Measurements from ENCODE around the gene KIF26B. TPM values are rescaled to one million over a fixed set of nuclear protein-coding genes. Genes with fewer than 3 reads are reported as not detected.

KIF26B gene
- total and polyA plus RNA-seq, 10 of the 15 experiments (the other 5 are each of a cell fraction or from before 2014, with no cell fraction given), result 0.35 to 11.6 (median 2.2) TPM

DNA sequence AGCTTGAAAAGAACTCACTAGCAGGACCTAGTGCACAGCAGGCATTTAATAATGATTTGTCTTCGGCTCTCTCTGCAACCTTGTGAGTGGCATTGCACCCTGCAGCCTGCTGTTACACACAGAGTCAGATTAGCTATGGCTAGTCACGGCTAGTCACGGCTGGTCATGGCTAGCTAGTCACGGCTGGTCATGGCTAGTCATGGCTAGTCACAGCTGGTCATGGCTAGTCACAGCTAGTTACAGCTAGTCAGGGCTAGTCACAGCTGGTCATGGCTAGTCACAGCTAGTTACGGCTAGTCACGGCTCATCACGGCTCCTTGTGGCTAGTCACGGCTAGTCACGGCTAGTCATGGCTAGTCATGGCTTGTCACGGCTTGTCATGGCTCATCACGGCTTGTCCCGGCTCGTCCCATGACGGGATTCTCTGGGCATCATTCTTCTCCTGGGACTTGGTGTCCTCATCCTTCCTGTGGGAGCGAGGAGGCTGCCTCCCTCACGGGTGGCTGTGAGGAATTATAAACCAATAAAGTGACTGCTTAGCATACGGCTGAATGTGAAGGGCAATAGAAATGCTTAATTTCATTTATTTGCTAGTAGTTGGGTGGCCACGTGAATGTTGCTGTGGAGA lies 12.5 kb upstream of the KIF26B start (continued):
- peak; percentile 47; the same call in 1 of the 2 replicates for TF ChIP-seq TCF3 (IDR thresholded peaks at IDR 0.05; ENCODE audit: borderline replicate concordance, insufficient read depth, low read depth, low read length)

DNA sequence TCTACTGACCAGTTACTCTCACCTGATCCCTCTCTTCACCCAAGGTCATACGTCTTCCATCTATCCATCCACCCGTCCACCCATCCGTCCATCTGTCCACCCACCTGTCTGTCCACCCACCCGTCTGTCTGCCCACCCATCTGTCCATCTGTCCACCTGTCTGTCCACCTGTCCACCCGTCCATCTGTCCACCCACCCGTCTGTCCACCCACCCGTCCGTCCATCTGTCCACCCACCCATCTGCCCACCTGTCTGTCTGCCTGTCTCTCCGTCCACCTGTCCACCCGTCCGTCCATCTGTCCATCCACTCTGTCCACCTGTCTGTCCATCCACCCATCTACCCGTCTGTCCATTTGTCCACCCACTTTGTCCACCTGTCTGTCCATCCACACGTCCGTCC lies 11.8 kb upstream of the KIF26B start:
- POLR2A ChIA-PET, result no interaction called here
- no TSS peak for BruUV-seq (replicated peaks)
- Histone ChIP-seq H3K27me3 (replicated peaks in 1 of 2; ENCODE audit: control insufficient read depth in 2 of 2, insufficient read depth in 2 of 2, low read length in 1 of 2) (no peaks in the 10 kb centered on the region; a peak in 1 of 4 replicates), H4K20me1 (ENCODE audit: control insufficient read depth, insufficient read depth) (no peaks in the 10 kb centered on the region), H2AFZ (ENCODE audit: control insufficient read depth, low read depth, low read length) (no peak overlapping the region), H3K9ac (ENCODE audit: control insufficient read depth, insufficient read depth, low read length) (no peak overlapping the region), H3K9me3 (replicated peaks; ENCODE audit: control insufficient read depth, insufficient read depth, low read length) (no peaks in the 10 kb centered on the region), H3K4me2 (ENCODE audit: control insufficient read depth, insufficient read depth) (no peak overlapping the region), H3K36me3 (ENCODE audit: control insufficient read depth in 2 of 2, insufficient read depth in 2 of 2, low read length in 1 of 2) (no peaks in the 10 kb centered on the region), H3K27ac (ENCODE audit: control insufficient read depth, insufficient read depth) (no peak overlapping the region), H3K4me1 (ENCODE audit: control insufficient read depth, insufficient read depth, low read length) (no peaks in the 10 kb centered on the region), H3K79me2 (ENCODE audit: control insufficient read depth, insufficient read depth, low read length) (no peaks in the 10 kb centered on the region), H3K4me3 (no peak overlapping the region)
- FAIRE-seq (no peak), DNase-seq (ENCODE audit: low read depth, low spot score) (no peak), ATAC-seq (no peak)
- intact Hi-C loops (cut with micrococcal nuclease; ENCODE audit: unreplicated experiment), result no loop called here
- SMC1A ChIA-PET (ENCODE audit: uncharacterized antibody, unreplicated experiment), result no interaction called here
- in situ Hi-C loops (cut with MboI), result no loop called here
- WGBS (ENCODE audit: insufficient coverage, insufficient replicate concordance, low lambda C conversion rate, missing lambda C conversion rate), result 44% methylated on average over 10 of the region's 14 CpGs
- CTCF ChIA-PET, result no interaction called here
- RAD21 ChIA-PET (ENCODE audit: unreplicated experiment), result no interaction called here
- TF ChIP-seq MTA3 (IDR thresholded peaks at IDR 0.05; ENCODE audit: borderline replicate concordance, low read length) (no peak), PAX5 (IDR thresholded peaks at IDR 0.05; ENCODE audit: borderline replicate concordance, low read depth, low read length) (no peak), SREBF2 (IDR thresholded peaks at IDR 0.05; ENCODE audit: low read length) (no peak), TCF3 (IDR thresholded peaks at IDR 0.05; ENCODE audit: borderline replicate concordance, insufficient read depth, low read depth, low read length) (no peak), ZNF622 (IDR thresholded peaks at IDR 0.05) (no peak), SREBF1 (IDR thresholded peaks at IDR 0.05; ENCODE audit: low read length) (no peak), BHLHE40 (IDR thresholded peaks at IDR 0.05; ENCODE audit: borderline replicate concordance in 1 of 2, low read depth in 2 of 2, low read length in 1 of 2) (no peak), RBBP5 (conservative IDR thresholded peaks at IDR 0.05) (no peak), SRF (IDR thresholded peaks at IDR 0.05; ENCODE audit: low read depth in 2 of 2, low read length in 2 of 2) (no peak), CBX5 (IDR thresholded peaks at IDR 0.05; ENCODE audit: low read depth) (no peak), YBX1 (IDR thresholded peaks at IDR 0.05) (no peak), ZNF207 (IDR thresholded peaks at IDR 0.05; ENCODE audit: borderline replicate concordance) (no peak), GATAD2B (conservative IDR thresholded peaks at IDR 0.05; ENCODE audit: low read depth) (no peak), SUZ12 (IDR thresholded peaks at IDR 0.05; ENCODE audit: unreplicated experiment) (no peak)
- TF ChIP-seq, protein P1, sequence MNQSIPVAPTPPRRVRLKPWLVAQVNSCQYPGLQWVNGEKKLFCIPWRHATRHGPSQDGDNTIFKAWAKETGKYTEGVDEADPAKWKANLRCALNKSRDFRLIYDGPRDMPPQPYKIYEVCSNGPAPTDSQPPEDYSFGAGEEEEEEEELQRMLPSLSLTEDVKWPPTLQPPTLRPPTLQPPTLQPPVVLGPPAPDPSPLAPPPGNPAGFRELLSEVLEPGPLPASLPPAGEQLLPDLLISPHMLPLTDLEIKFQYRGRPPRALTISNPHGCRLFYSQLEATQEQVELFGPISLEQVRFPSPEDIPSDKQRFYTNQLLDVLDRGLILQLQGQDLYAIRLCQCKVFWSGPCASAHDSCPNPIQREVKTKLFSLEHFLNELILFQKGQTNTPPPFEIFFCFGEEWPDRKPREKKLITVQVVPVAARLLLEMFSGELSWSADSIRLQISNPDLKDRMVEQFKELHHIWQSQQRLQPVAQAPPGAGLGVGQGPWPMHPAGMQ (IDR thresholded peaks at IDR 0.05; ENCODE audit: borderline replicate concordance), result no peak
- TF ChIP-seq, protein P2, sequence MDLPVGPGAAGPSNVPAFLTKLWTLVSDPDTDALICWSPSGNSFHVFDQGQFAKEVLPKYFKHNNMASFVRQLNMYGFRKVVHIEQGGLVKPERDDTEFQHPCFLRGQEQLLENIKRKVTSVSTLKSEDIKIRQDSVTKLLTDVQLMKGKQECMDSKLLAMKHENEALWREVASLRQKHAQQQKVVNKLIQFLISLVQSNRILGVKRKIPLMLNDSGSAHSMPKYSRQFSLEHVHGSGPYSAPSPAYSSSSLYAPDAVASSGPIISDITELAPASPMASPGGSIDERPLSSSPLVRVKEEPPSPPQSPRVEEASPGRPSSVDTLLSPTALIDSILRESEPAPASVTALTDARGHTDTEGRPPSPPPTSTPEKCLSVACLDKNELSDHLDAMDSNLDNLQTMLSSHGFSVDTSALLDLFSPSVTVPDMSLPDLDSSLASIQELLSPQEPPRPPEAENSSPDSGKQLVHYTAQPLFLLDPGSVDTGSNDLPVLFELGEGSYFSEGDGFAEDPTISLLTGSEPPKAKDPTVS (IDR thresholded peaks at IDR 0.05; ENCODE audit: low read depth, low read length), result no peak
- TF ChIP-seq, protein P3, sequence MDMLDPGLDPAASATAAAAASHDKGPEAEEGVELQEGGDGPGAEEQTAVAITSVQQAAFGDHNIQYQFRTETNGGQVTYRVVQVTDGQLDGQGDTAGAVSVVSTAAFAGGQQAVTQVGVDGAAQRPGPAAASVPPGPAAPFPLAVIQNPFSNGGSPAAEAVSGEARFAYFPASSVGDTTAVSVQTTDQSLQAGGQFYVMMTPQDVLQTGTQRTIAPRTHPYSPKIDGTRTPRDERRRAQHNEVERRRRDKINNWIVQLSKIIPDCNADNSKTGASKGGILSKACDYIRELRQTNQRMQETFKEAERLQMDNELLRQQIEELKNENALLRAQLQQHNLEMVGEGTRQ (IDR thresholded peaks at IDR 0.05; ENCODE audit: borderline replicate concordance, low read depth, low read length), result no peak
- TF ChIP-seq, protein P4, sequence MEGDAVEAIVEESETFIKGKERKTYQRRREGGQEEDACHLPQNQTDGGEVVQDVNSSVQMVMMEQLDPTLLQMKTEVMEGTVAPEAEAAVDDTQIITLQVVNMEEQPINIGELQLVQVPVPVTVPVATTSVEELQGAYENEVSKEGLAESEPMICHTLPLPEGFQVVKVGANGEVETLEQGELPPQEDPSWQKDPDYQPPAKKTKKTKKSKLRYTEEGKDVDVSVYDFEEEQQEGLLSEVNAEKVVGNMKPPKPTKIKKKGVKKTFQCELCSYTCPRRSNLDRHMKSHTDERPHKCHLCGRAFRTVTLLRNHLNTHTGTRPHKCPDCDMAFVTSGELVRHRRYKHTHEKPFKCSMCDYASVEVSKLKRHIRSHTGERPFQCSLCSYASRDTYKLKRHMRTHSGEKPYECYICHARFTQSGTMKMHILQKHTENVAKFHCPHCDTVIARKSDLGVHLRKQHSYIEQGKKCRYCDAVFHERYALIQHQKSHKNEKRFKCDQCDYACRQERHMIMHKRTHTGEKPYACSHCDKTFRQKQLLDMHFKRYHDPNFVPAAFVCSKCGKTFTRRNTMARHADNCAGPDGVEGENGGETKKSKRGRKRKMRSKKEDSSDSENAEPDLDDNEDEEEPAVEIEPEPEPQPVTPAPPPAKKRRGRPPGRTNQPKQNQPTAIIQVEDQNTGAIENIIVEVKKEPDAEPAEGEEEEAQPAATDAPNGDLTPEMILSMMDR (IDR thresholded peaks at IDR 0.05 in 2 of 3, conservative IDR thresholded peaks at IDR 0.05 in 1 of 3; ENCODE audit: control insufficient read depth in 2 of 3, extremely low read depth in 1 of 3, insufficient read depth in 1 of 3, low read depth in 3 of 3, low read length in 3 of 3), result no peak
